Spinal cord (tissue), 10 donors: ENCODE results near the gene TACR2. TPM values are rescaled to one million over a fixed set of nuclear protein-coding genes. Genes with fewer than 3 reads are reported as not detected.

ENCODE experiments used
- DNase-seq, 6 donors: peaks; one replicate each; pipeline versions ENCODE4 v3.0.0 to v3.0.0-alpha.2; 2013 to 2015; ENCODE audit warnings: low spot score in 6 of 6, low read depth in 4 of 6
- H3K27ac ChIP-seq: one replicate; pipeline ENCODE4 v1.5.1; 2013; ENCODE audit warnings: low read depth, low read length, control low read depth
- H3K27me3 ChIP-seq: one replicate; pipeline ENCODE4 v1.6.1; 2013; ENCODE audit warnings: low read length; ENCODE audit not compliant: control insufficient read depth, insufficient read depth
- H3K36me3 ChIP-seq: one replicate; pipeline ENCODE4 v1.6.1; 2013; ENCODE audit warnings: low read length; ENCODE audit not compliant: control insufficient read depth, insufficient read depth
- H3K4me1 ChIP-seq: one replicate; pipeline ENCODE4 v1.6.1; 2013; ENCODE audit warnings: low read length; ENCODE audit not compliant: control insufficient read depth, insufficient read depth
- H3K4me3 ChIP-seq: one replicate; pipeline ENCODE4 v1.5.1; 2013; ENCODE audit warnings: low read depth, low read length, control low read depth
- H3K9me3 ChIP-seq: one replicate; pipeline ENCODE4 v1.6.1; 2013; ENCODE audit warnings: low read length; ENCODE audit not compliant: control insufficient read depth, insufficient read depth
- WGBS: methylation state at CpG from one replicate; pipeline ENCODE4 v1.1.5; 2013; ENCODE audit warnings: missing lambda C conversion rate; ENCODE audit not compliant: insufficient coverage; 5-methylcytosine and 5-hydroxymethylcytosine counted together
- polyA plus RNA-seq, 2 donors: library from polyadenylated mRNA; unstranded; fragments of 120-200 nt; gene quantifications; one replicate each; pipeline ENCODE4 v1.2.1, GENCODE V29; 2013; ENCODE audit not compliant: insufficient read length in 2 of 2
- total RNA-seq, 2 donors: library from RNA; depleted of rRNA in 1 of 2; stranded (reverse); fragments of 120-200 nt in 1 of 2; fragments of >200 nt in 1 of 2; gene quantifications; one replicate each; pipeline versions ENCODE4 v1.2.3 to v1.2.4, GENCODE V29; 2013 to 2014
- donor health status: healthy.

The TACR2 gene
- total and polyA plus RNA-seq, 4 donors, result 0.10 to 1.8 (median 1.0) TPM

DNA sequence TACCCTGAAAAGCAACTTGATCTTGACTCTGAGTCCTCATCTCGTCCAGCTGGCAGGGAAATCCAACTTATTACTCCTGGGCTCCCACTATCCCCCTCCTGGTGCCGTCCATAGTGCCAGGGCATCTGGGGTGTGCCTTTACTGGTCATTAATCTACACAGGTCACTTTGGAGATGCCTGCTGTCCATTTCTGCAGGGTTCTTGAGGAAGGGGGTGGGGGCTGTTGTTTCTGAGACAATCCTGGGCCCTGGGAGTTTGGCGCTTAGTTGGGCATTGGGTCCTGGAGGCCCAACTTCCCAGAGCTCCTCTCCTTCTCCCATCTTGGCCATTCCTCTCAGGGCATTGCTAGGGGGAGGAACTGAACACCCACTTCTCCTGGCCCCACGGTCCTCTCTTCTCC lies 6.0 kb upstream of the TACR2 start:
- no peaks in the 10 kb centered on the region for H3K36me3 ChIP-seq
- 69% methylated on average over 1 of the region's 4 CpGs for WGBS

DNA sequence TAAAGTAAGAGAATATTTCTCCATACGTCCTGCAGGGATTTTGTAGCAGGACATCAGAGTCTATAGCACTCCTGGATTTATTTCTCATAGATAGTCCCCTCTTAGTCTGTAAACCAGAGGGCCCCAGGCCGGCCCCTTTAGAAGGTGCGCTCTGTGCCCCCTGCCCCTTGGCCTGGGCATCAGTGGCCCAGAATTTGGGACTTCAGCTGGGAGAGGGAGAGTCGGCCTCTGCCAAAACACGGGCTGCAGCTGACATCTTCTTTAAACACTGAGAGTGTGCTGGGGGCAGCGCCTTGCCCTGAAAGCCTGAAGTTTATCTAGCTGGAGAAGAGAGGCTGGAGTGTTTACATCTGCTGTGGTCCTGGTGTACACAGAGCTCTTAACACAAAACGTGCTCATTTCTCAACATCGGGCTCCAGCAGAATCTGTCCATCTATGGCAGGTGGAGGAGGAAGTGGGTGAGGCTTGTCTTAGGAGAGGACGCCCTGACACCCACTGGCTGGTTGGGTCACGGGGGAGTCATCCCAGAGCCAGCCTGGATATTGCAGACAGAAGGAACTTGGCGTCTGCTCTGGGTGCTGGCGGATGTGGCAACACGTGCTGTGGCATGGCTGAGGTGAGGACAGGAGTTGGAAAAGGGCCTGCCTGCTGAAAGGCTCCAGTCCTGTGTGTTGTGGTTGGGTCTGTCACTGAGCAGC lies 5.0 kb upstream of the TACR2 start:
- Histone ChIP-seq H3K27ac (no peak overlapping the region), H3K27me3 (no peaks in the 10 kb centered on the region), H3K9me3 (no peaks in the 10 kb centered on the region), H3K4me3 (no peak overlapping the region), H3K4me1 (peaks cover 18% of the 10 kb centered on the region), H3K36me3 (no peaks in the 10 kb centered on the region)
- DNase-seq, result no peak
- WGBS, result 82% methylated on average over 12 of the region's 13 CpGs

More for the DNA sequence above, 6.0 kb upstream of the TACR2 start:
- DNase-seq, result no peak
- Histone ChIP-seq H3K9me3 (no peaks in the 10 kb centered on the region), H3K4me1 (peaks cover 9% of the 10 kb centered on the region), H3K27me3 (no peaks in the 10 kb centered on the region), H3K4me3 (no peak overlapping the region), H3K27ac (no peak overlapping the region)

DNA sequence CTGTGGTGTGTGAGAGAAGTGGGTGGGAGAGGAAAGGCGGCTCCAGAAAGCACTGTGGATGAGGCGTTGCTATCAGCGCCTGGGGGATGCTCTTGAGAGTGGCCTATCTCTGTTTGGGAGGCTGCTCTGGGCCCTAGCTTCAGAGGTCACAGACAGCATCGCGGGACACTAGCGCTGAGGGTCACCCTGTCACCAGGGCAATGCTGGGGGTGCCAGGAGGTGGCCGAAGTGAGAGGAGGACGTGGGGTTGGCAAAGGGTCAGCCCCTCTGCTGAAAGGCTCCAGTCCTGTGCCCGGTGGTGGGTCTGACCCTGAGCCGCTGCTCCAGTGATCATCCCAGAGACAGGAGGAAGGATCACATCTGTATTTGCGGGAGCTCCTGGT lies 3.0 kb upstream of the TACR2 start:
- no peak overlapping the region for H3K27ac ChIP-seq
- 90% methylated on average over 10 of the region's 11 CpGs for WGBS
- H3K27me3 ChIP-seq, result no peaks in the 10 kb centered on the region

DNA sequence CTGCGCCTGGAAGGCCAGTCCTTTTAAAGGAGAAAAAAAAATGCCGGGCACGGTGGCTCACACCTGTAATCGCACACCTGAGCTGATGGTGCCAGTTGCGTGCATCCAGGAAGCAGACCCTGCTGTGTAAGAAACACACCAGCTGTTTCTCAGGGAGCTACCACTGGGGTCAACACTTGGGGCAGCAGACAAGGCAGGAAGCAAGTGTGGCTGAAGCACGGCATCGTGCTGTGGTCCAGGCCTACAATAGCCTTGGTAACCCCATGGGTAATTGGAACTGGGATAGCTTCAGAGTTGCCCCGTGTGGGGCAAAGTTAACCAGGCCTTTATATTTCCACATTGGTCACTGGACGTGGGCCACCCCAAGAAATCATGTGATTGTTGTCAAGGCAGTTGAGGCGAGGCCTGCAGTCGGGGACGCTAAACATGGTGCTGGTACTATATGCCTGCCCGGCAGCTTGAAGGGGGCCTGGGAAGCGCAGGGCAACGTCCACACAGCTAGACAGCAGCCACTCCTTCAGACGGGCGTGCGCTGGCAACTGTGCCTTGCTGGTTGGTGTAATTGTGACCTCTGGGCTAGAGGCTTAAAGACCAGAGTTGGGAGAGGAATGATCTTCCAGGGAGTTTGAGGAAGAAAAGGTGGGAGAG lies 2.5 kb upstream of the TACR2 start:
- 92% methylated on average over 18 of the region's 18 CpGs for WGBS
- no peak overlapping the region for H3K4me3 ChIP-seq
- H3K27me3 ChIP-seq, result no peaks in the 10 kb centered on the region
- H3K4me1 ChIP-seq, result peaks cover 20% of the 10 kb centered on the region
- H3K36me3 ChIP-seq, result no peaks in the 10 kb centered on the region
- H3K27ac ChIP-seq, result no peak overlapping the region
- H3K9me3 ChIP-seq, result no peaks in the 10 kb centered on the region
- DNase-seq, result no peak

More for the DNA sequence above, 3.0 kb upstream of the TACR2 start:
- Histone ChIP-seq H3K9me3 (no peaks in the 10 kb centered on the region), H3K4me3 (no peak overlapping the region), H3K36me3 (no peaks in the 10 kb centered on the region), H3K4me1 (peaks cover 20% of the 10 kb centered on the region)
- no peak for DNase-seq

DNA sequence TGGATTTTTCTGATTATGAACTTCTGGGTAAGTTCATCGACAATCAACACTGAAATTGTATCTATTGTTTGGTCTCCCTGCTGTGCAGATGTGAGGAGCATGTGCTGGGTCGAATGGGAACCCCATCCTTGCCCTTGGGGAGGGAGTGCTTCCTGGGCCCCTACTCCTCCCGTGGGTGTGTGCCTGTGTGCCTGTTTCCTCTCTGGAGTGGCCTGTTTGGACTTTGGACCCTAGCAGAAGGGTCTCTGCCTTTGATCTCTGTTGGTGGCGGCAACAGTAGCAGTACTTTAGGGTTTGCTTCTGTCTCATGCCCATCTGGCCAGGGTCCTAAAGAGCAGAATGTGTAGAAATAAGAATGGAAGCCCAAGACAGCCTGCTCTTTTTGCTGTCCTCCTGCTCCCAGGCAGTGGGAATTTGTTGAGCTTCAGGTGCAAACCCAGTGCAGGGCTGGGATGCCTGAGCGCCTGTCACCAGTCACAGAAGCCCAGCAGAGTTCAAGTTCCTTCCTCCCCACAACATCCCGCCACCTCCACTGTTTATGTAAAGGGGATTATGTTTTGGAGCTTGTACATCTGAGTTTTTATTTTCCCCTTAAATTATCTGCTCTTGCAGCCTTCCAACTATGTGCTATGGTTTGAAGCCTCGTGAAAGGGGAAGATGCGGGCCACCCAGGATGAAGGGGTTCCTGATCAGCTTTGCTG lies 1.5 kb upstream of the TACR2 start:
- no peak overlapping the region for H3K27ac ChIP-seq
- H3K27me3 ChIP-seq, result no peaks in the 10 kb centered on the region
- no peaks in the 10 kb centered on the region for H3K36me3 ChIP-seq
- no peaks in the 10 kb centered on the region for H3K9me3 ChIP-seq
- no peak for DNase-seq
- peaks cover 23% of the 10 kb centered on the region for H3K4me1 ChIP-seq
- H3K4me3 ChIP-seq, result no peak overlapping the region
- 61% methylated on average over 5 of the region's 8 CpGs for WGBS

DNA sequence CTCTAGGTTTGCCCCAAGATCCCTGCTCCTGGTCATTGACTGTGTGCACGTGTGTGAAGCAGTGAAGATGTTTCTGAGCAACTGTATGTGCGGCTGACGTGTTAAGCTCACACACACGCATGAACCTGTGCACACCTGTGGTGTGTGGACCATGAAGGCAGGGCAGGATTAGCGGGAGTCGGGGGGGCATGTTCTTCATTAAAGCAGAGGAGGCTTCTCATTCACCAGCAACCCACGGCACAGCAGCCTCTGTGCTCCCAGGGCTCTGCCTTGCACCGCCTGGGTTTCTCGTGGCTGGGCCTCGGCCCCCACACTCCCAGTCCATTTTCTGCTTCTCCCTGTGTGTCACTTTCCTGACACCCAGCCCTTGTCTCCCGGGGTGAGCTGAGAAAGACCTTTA lies 824 bp upstream of the TACR2 start:
- H3K9me3 ChIP-seq, result no peaks in the 10 kb centered on the region
- H3K27me3 ChIP-seq, result no peaks in the 10 kb centered on the region
- no peak for DNase-seq
- H3K4me3 ChIP-seq, result no peak overlapping the region
- H3K27ac ChIP-seq, result no peak overlapping the region
- H3K36me3 ChIP-seq, result no peaks in the 10 kb centered on the region
- WGBS, result 82% methylated on average over 10 of the region's 11 CpGs
- H3K4me1 ChIP-seq, result peaks cover 26% of the 10 kb centered on the region

DNA sequence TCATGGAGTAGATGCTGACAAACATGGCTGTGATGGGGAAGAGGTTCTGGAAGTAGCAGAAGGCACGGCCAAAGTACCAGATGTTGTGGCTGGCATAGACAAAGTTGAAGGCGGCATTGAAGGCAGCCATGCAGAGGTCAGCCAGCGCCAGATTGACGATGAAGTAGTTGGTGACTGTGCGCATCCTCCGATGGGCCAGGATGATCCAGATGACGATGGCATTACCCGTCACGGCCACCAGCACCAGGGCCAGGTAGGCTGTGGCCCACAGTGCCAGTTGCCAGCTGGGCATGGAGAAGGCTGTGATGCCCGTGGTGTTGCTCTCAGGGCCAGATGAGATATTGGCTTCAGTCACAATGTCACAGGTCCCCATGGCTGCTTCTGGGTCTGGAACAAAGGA lies 767 bp downstream of the TACR2 start:
- no peak overlapping the region for H3K27ac ChIP-seq
- no peak overlapping the region for H3K4me3 ChIP-seq
- H3K36me3 ChIP-seq, result no peaks in the 10 kb centered on the region
- DNase-seq, result no peak
- peaks cover 26% of the 10 kb centered on the region for H3K4me1 ChIP-seq
- 91% methylated on average over 10 of the region's 10 CpGs for WGBS
- no peaks in the 10 kb centered on the region for H3K27me3 ChIP-seq
- H3K9me3 ChIP-seq, result no peaks in the 10 kb centered on the region

DNA sequence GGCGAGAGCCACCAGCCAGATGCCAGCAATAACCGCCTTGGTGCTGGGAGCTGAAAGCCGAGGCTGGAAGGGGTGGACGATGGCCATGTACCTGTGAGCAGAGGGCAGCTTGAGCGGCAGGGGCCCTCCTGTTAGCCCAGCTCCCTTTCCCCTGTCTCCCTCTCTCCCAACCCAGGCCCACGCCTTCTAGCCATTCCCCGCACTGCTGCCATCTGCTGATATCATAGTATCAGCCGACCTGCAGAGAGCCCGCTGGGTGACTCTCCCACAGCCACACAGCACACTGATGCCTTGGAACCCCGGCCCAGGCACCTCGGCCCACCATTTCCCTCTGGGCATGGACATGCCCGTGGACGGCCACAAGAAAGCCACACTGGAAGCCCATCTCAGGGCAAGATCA lies 1.7 kb downstream of the TACR2 start:
- Histone ChIP-seq H3K27me3 (no peaks in the 10 kb centered on the region), H3K9me3 (no peaks in the 10 kb centered on the region), H3K36me3 (no peaks in the 10 kb centered on the region), H3K4me1 (peaks cover 26% of the 10 kb centered on the region), H3K4me3 (no peak overlapping the region), H3K27ac (no peak overlapping the region)
- 84% methylated on average over 13 of the region's 13 CpGs for WGBS
- no peak for DNase-seq

DNA sequence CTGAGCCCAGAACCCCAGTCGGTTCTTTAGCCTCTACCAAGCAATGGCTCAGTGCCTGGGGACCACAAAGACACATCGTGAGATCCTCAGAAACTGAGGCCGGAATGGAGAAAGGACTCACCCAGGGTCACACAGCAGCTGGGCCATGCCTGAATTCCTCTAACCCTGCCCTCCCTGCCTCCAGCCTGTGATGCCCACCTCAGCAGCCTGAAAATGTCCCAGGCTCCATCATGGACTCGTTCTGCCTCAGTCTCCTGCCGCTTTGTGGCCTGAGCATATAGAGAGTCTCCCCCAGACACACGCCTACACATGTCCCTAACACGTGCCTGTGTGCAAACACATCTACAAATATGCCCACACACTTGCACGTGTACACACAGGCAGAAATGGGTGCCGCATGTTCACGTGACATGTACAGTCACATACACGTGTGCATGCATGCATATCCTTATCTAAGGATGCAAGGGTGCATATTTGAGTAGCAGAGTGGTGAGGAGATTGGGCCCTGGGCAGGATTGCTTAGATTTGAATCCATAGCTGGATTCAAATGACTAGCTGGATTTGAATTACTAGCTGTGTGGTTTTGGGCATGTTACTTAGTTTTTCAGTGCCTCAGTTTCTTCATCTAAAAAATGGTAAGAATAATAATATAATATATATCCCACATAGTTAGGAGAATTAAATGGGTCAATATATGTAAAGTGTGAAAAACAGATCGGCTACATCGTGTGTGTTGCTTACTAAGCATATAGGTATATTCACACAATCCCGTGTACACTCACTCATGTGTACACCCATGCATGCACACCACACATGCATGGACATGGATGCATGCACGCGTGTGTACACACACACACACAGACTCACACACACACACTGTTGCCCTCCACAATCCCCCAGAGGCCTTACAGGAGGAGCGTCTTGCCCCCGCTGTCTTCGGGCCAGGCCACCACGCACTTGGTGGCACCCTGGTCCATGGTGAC lies 2.4 kb downstream of the TACR2 start:
- Histone ChIP-seq H3K27me3 (no peaks in the 10 kb centered on the region), H3K27ac (no peak overlapping the region), H3K4me3 (no peak overlapping the region), H3K36me3 (no peaks in the 10 kb centered on the region), H3K4me1 (peaks cover 26% of the 10 kb centered on the region), H3K9me3 (no peaks in the 10 kb centered on the region)
- DNase-seq, result no peak
- 92% methylated on average over 17 of the region's 20 CpGs for WGBS
